ENCODE measurements around the gene FAM162B.

FAM162B gene

DNA sequence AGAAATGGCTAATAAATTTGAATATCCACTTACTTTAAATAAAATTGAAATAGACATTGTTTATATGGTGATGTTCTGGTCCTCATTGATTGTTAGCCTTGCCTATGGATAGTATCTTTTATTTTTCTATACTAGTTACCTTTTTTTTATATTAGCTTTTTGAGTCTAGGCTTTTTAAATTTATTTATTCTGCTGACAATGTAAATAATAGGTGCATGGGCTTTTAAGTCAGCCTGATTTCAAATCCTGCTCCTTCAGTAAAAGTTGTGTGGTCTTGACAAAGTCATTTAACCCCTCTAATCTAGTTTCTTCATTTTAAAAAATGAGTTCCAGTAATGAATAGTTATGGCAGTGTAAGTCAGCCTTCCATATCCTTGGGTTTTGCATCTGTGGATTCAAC is 38.6 kb downstream of the FAM162B start:
- Histone ChIP-seq H3K36me3 (ENCODE audit: low read length) (peaks cover 52% of the 10 kb centered on the region; the same call in 1 of the 2 replicates), H3K9ac (ENCODE audit: low read length) (no peak overlapping the region), H3K9me2 (replicated peaks; ENCODE audit: insufficient read depth, low read length) (no peaks in the 10 kb centered on the region), H3K4me2 (ENCODE audit: low read depth, low read length, poor library complexity, severe bottlenecking) (no peak overlapping the region), H3K9me3 (ENCODE audit: insufficient read depth, low read length) (no peaks in the 10 kb centered on the region), H4K20me1 (ENCODE audit: low read depth, low read length) (no peaks in the 10 kb centered on the region), H3F3A (ENCODE audit: insufficient read depth) (peaks cover 11% of the 10 kb centered on the region; the same call in 1 of the 2 replicates), H3K79me2 (ENCODE audit: insufficient read depth, low read length) (no peaks in the 10 kb centered on the region), H3K27me3 (ENCODE audit: low read length) (no peaks in the 10 kb centered on the region), H2AFZ (ENCODE audit: low read depth, low read length, severe bottlenecking) (no peak overlapping the region), H3K27ac (ENCODE audit: low read depth, low read length) (no peak overlapping the region), H3K4me3 (ENCODE audit: insufficient read depth, low read length, poor library complexity, severe bottlenecking) (no peak overlapping the region)
- TF ChIP-seq, protein P1, sequence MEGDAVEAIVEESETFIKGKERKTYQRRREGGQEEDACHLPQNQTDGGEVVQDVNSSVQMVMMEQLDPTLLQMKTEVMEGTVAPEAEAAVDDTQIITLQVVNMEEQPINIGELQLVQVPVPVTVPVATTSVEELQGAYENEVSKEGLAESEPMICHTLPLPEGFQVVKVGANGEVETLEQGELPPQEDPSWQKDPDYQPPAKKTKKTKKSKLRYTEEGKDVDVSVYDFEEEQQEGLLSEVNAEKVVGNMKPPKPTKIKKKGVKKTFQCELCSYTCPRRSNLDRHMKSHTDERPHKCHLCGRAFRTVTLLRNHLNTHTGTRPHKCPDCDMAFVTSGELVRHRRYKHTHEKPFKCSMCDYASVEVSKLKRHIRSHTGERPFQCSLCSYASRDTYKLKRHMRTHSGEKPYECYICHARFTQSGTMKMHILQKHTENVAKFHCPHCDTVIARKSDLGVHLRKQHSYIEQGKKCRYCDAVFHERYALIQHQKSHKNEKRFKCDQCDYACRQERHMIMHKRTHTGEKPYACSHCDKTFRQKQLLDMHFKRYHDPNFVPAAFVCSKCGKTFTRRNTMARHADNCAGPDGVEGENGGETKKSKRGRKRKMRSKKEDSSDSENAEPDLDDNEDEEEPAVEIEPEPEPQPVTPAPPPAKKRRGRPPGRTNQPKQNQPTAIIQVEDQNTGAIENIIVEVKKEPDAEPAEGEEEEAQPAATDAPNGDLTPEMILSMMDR (IDR thresholded peaks at IDR 0.05; ENCODE audit: insufficient read depth, low read length, poor library complexity, severe bottlenecking) = no peak
- TF ChIP-seq EZH2phosphoT487 (conservative IDR thresholded peaks at IDR 0.05; ENCODE audit: low read length) = no peak

DNA sequence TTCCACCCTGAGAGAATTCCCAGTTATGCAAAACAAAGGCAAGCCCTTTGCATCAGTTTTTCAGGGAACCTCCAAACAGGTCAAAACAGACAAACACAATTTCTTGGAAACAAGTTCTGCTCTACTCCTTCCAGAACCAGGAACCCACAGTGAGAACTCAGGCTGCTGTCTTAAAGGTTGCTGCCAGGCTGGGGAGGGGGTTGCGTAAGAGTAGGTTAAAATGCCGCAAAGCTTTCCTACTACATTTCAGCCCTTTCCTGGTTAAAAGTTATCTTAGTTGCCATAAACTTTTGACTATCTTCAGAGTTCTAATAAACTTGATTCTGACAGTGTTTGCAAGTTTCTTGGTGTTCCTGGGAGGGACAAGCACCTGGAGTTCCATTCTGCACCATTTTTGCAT is 50.8 kb downstream of the FAM162B start:
- H3K4me2 ChIP-seq (ENCODE audit: low read depth, low read length, poor library complexity, severe bottlenecking) = no peak overlapping the region
- no peaks in the 10 kb centered on the region for H3K9me2 ChIP-seq (replicated peaks; ENCODE audit: insufficient read depth, low read length)
- no peaks in the 10 kb centered on the region for H3K9me3 ChIP-seq (ENCODE audit: insufficient read depth, low read length)
- no peak overlapping the region for H2AFZ ChIP-seq (ENCODE audit: low read depth, low read length, severe bottlenecking)
- no peaks in the 10 kb centered on the region for H3K27me3 ChIP-seq (ENCODE audit: low read length)
- H3K27ac ChIP-seq (ENCODE audit: low read depth, low read length) = no peak overlapping the region
- peaks cover 4% of the 10 kb centered on the region; the same call in 1 of the 2 replicates for H3K79me2 ChIP-seq (ENCODE audit: insufficient read depth, low read length)
- peaks cover 12% of the 10 kb centered on the region; the same call in 1 of the 2 replicates for H3K36me3 ChIP-seq (ENCODE audit: low read length)
- H3K4me3 ChIP-seq (ENCODE audit: insufficient read depth, low read length, poor library complexity, severe bottlenecking) = no peak overlapping the region
- H3F3A ChIP-seq (ENCODE audit: insufficient read depth) = no peaks in the 10 kb centered on the region
- H3K9ac ChIP-seq (ENCODE audit: low read length) = no peak overlapping the region
- H4K20me1 ChIP-seq (ENCODE audit: low read depth, low read length) = 0 out of 2 replicates have a peak, but pooled peaks cover 2% of the 10 kb centered on the region
- no peak for TF ChIP-seq EZH2phosphoT487 (conservative IDR thresholded peaks at IDR 0.05; ENCODE audit: low read length)
- TF ChIP-seq, protein P1 (IDR thresholded peaks at IDR 0.05; ENCODE audit: insufficient read depth, low read length, poor library complexity, severe bottlenecking) = no peak

DNA sequence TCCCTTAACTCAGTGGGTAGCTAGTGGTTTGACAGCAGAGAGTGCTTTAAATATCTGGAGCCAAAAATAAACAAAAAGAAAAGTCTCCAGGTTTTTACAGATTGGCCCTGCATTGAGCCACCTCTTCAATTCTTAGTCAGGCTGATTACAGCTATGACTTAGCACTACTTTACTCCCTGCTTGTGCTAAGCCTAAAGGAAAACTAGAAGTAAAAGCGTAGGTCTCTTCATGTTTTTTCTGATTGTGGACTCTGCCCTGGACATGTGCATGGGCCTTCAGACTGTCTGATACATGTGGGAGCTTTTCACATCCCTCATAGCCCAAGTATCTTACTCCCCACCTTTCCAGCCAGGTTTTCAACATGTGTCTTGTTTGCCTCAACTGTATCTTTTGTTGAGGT is 51.2 kb downstream of the FAM162B start:
- Histone ChIP-seq H3K79me2 (ENCODE audit: insufficient read depth, low read length) (peaks cover 4% of the 10 kb centered on the region; the same call in 1 of the 2 replicates), H3K9ac (ENCODE audit: low read length) (no peak overlapping the region), H3K27me3 (ENCODE audit: low read length) (no peaks in the 10 kb centered on the region), H3K36me3 (ENCODE audit: low read length) (peaks cover 12% of the 10 kb centered on the region; the same call in 1 of the 2 replicates), H3K4me2 (ENCODE audit: low read depth, low read length, poor library complexity, severe bottlenecking) (no peak overlapping the region), H3K27ac (ENCODE audit: low read depth, low read length) (no peak overlapping the region), H2AFZ (ENCODE audit: low read depth, low read length, severe bottlenecking) (no peak overlapping the region), H4K20me1 (ENCODE audit: low read depth, low read length) (0 out of 2 replicates have a peak, but pooled peaks cover 2% of the 10 kb centered on the region), H3K4me3 (ENCODE audit: insufficient read depth, low read length, poor library complexity, severe bottlenecking) (no peak overlapping the region), H3K9me2 (replicated peaks; ENCODE audit: insufficient read depth, low read length) (no peaks in the 10 kb centered on the region), H3F3A (ENCODE audit: insufficient read depth) (no peaks in the 10 kb centered on the region), H3K9me3 (ENCODE audit: insufficient read depth, low read length) (no peaks in the 10 kb centered on the region)
- TF ChIP-seq, protein P1 (IDR thresholded peaks at IDR 0.05; ENCODE audit: insufficient read depth, low read length, poor library complexity, severe bottlenecking) = no peak
- TF ChIP-seq EZH2phosphoT487 (conservative IDR thresholded peaks at IDR 0.05; ENCODE audit: low read length) = no peak
